SU-DHL-6 (cell line): ENCODE measurements around the gene MIPEP.

Experiments
- H2AFZ ChIP-seq: fragments of 200-600 bp; sonication (generic); 2 replicates; pipeline ENCODE4 v1.6.1; 2014; ENCODE audit warnings: low read depth, mild to moderate bottlenecking, moderate library complexity, mixed read lengths, antibody characterized with exemption, low read length; ENCODE audit not compliant: severe bottlenecking
- H3F3A ChIP-seq: fragments of 200-600 bp; shearing (Covaris generic); 2 replicates; pipeline ENCODE4 v1.6.0; 2016; ENCODE audit warnings: antibody characterized with exemption, mild to moderate bottlenecking; ENCODE audit not compliant: insufficient read depth
- H3K27ac ChIP-seq: fragments of 200-600 bp; sonication (generic); 2 replicates; pipeline ENCODE4 v1.5.1; 2016; ENCODE audit warnings: low read depth, mild to moderate bottlenecking, low read length, moderate library complexity, mixed read lengths
- H3K27me3 ChIP-seq: fragments of 200-600 bp; sonication (generic), shearing (Covaris generic); 2 replicates; pipeline ENCODE4 v1.6.0; 2014; ENCODE audit warnings: mild to moderate bottlenecking, low read length
- H3K36me3 ChIP-seq: fragments of 200-600 bp; sonication (generic); 2 replicates; pipeline ENCODE4 v1.6.1; 2014; ENCODE audit warnings: mild to moderate bottlenecking, low read length, mixed read lengths
- H3K4me2 ChIP-seq: fragments of 300-600, 200-600 bp; shearing (Covaris generic), sonication (generic); 2 replicates; pipeline ENCODE4 v1.6.0; 2014; ENCODE audit warnings: low read length, low read depth, mild to moderate bottlenecking; ENCODE audit not compliant: poor library complexity, severe bottlenecking
- H3K4me3 ChIP-seq: fragments of 200-600 bp; sonication (generic); 2 replicates; pipeline ENCODE4 v1.5.1; 2014; ENCODE audit warnings: antibody characterized with exemption, low read length, mild to moderate bottlenecking, mixed read lengths; ENCODE audit not compliant: insufficient read depth, poor library complexity, severe bottlenecking
- H3K79me2 ChIP-seq: fragments of 200-600 bp; sonication (generic); 2 replicates; pipeline ENCODE4 v1.6.1; 2014; ENCODE audit warnings: mild to moderate bottlenecking, low read length, moderate library complexity; ENCODE audit not compliant: insufficient read depth
- H3K9ac ChIP-seq: fragments of 200-600 bp; sonication (generic); 2 replicates; pipeline ENCODE4 v1.7.0; 2014; ENCODE audit warnings: mild to moderate bottlenecking, low read length
- H3K9me2 ChIP-seq: fragments of 200-600 bp; sonication (generic); replicated peaks from 2 replicates; pipeline ENCODE4 v1.6.1; 2014; ENCODE audit warnings: low read length; ENCODE audit not compliant: insufficient read depth
- H3K9me3 ChIP-seq: fragments of 200-600 bp; sonication (generic); 2 replicates; pipeline ENCODE4 v1.6.1; 2014; ENCODE audit warnings: low read length, mixed read lengths; ENCODE audit not compliant: insufficient read depth
- H4K20me1 ChIP-seq: fragments of 200-600 bp; sonication (generic); 2 replicates; pipeline ENCODE4 v1.6.1; 2014; ENCODE audit warnings: low read depth, mild to moderate bottlenecking, antibody characterized with exemption, low read length, moderate library complexity, mixed read lengths
- CTCF ChIP-seq: fragments of 200-600 bp; sonication (generic); IDR thresholded peaks from one replicate; pipeline ENCODE4 v1.5.1; 2017; ENCODE audit warnings: antibody characterized with exemption, mild to moderate bottlenecking, low read length, moderate library complexity; ENCODE audit not compliant: insufficient read depth, poor library complexity, severe bottlenecking
- EZH2phosphoT487 ChIP-seq: fragments of 200-600 bp; sonication (generic), shearing (Covaris generic); conservative IDR thresholded peaks from 2 replicates; pipeline ENCODE4 v1.6.1; 2018; ENCODE audit warnings: mild to moderate bottlenecking, antibody characterized with exemption, low read length, moderate library complexity, mixed read lengths

MIPEP gene

GRCh38 chr13:23683084-23683483 is 206.1 kb downstream of the MIPEP start:
- Histone ChIP-seq H3K79me2 (no peaks in the 10 kb centered on the region), H3K9me3 (peaks cover 24% of the 10 kb centered on the region; the same call in 1 of the 2 replicates), H4K20me1 (no peaks in the 10 kb centered on the region), H3K27me3 (no peaks in the 10 kb centered on the region), H3K4me2 (no peak overlapping the region), H3K27ac (no peak overlapping the region), H2AFZ (no peak overlapping the region), H3K9me2 (no peaks in the 10 kb centered on the region), H3K9ac (no peak overlapping the region), H3K4me3 (no peak overlapping the region), H3K36me3 (no peaks in the 10 kb centered on the region), H3F3A (no peaks in the 10 kb centered on the region)
- TF ChIP-seq CTCF, result no peak
- no peak for TF ChIP-seq EZH2phosphoT487

GRCh38 chr13:23680845-23681669 is 208.1 kb downstream of the MIPEP start:
- H3K9me2 ChIP-seq, result no peaks in the 10 kb centered on the region
- no peak overlapping the region for H3K9ac ChIP-seq
- H3K27ac ChIP-seq, result no peak overlapping the region
- no peak overlapping the region for H3K4me3 ChIP-seq
- no peak overlapping the region for H2AFZ ChIP-seq
- H3K36me3 ChIP-seq, result no peaks in the 10 kb centered on the region
- H3F3A ChIP-seq, result no peaks in the 10 kb centered on the region
- H3K9me3 ChIP-seq, result peaks cover 24% of the 10 kb centered on the region; the same call in 1 of the 2 replicates
- H4K20me1 ChIP-seq, result no peaks in the 10 kb centered on the region
- no peak overlapping the region for H3K4me2 ChIP-seq
- no peak for TF ChIP-seq EZH2phosphoT487
- no peak for TF ChIP-seq CTCF
- H3K79me2 ChIP-seq, result no peaks in the 10 kb centered on the region
- no peaks in the 10 kb centered on the region for H3K27me3 ChIP-seq
